ENCODE results near the gene DNASE1L3.

DNASE1L3 gene

GRCh38 chr3:58176827-58177489 lies 33.8 kb downstream of the DNASE1L3 start:
- DNase-seq: no peak

GRCh38 chr3:58176185-58176530 lies 34.6 kb downstream of the DNASE1L3 start:
- no peak for DNase-seq

- peak; percentile 22 for DNase-seq
Measured at GRCh38 chr3:58175437-58176184, 35.2 kb downstream of the DNASE1L3 start.

DNA sequence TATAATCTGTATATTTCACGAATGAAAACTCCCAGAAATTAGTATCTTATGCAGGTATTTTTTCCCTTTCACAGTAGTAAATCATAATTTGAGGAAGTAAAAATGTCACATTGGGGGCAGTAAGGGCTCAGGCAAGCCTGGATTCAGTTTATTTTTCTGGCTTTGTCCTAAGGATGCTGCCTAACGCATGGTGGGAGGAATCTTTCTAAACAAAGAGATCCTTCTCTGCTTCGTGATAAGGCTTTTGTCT lies 35.7 kb downstream of the DNASE1L3 start:
- no peak for DNase-seq

GRCh38 chr3:58173669-58174398 lies 36.9 kb downstream of the DNASE1L3 start:
- no peak for DNase-seq

GRCh38 chr3:58173029-58173668 lies 37.6 kb downstream of the DNASE1L3 start:
- DNase-seq: no peak

- no peak for DNase-seq
Measured at GRCh38 chr3:58171126-58171525, 39.6 kb downstream of the DNASE1L3 start.

GRCh38 chr3:58170376-58170775 lies 40.4 kb downstream of the DNASE1L3 start:
- no peak for DNase-seq

DNA sequence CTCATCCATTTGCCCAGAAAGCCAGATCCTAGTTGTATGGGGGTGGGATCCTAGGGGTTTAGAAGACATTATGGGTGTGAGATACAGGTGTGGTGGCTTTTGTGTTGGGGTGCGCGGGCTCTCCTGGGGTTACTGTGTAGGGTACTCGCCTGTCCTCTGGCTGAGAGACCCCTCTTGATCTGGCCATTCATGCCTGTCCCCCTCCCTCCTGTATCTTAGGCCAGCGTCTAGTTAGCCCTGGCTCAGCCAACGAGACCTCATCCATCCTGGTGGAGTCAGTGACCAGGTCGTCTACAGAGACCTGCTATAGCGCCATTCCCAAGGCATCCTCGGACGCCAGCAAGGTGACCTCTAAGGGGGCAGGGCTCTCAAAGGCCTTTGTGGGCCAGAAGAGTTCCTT lies 41.4 kb downstream of the DNASE1L3 start:
- DNase-seq: no peak

GRCh38 chr3:58168498-58168897 lies 42.3 kb downstream of the DNASE1L3 start:
- no peak for DNase-seq

- no peak for DNase-seq
Measured at GRCh38 chr3:58167431-58168351, 43.1 kb downstream of the DNASE1L3 start.

DNA sequence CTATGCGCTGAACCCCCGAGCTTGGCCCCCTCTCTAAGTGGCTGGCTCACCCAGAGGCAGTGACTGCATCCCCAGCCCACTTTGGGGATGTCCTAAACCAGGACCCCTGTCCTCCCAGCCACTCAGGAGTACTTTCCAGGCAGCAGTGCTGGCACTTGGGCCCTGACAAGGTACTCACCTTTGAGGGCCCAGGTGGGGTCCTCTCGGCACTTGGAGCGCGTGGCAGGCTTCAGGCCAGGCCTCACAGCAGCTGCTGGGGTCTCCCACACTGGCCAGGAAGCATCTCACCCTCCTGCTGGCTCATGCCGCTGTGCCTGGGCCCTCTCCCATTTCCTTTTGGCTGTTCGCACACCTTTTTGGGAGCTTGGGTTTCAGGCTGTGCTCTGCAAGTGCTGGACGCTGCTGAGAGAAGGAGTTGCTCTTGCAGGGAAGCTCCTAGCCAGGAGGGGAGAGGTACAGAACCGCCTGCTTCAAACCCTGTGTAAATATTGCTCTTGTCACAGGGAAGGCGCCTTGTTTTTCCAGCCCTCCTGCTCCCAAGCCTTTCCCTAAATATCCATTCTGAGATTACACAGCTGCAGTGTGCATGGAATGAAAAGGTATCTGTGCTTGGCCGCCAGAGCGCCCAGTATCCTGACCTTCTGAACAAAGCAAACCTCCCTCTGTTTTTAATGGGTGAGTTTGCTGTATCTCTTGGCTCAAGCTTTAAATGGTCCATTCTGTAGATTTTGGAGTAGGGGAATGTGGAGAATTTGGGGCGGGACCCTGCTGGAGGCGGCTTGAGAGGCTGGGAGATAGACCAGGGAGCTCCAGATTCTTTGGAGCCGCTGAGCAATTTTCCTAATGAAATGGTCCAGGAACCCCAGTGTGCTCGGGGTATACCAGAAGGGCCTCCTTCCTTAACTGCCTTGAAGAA lies 45.6 kb downstream of the DNASE1L3 start:
- no peak for DNase-seq

DNA sequence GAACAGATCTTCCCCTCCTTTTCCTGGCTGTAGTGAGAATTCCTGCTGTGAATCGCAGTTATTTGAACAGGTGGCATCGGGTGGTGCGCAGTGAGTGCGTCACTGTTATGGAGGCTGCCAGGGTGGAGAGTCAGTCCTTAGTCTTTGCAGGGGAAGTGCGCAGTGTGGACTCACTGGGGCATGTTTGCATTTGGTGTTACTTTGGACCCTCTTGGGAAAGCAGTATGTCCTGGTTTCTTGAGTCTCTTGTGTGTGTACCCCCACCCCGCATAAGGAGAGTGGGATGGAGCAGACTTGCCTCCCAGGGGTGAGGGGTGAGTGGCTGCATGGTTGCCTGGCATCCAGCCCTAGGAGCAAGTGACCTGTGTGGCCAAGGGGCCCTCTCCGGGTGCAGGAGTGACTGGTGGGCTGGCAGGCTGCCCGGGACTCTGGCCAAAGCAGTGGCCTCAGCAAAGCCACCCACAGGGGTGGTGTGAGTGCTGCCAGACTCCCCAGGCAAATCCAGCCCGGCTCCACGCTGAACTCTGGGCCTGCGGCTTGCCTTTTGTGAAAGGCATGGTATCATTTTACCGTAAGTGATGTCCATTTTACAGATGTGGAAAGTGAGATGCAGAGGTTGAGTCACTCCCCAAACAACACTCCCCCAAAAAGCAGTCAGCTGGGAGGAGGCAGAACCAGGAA lies 46.4 kb downstream of the DNASE1L3 start:
- no peak for DNase-seq

DNA sequence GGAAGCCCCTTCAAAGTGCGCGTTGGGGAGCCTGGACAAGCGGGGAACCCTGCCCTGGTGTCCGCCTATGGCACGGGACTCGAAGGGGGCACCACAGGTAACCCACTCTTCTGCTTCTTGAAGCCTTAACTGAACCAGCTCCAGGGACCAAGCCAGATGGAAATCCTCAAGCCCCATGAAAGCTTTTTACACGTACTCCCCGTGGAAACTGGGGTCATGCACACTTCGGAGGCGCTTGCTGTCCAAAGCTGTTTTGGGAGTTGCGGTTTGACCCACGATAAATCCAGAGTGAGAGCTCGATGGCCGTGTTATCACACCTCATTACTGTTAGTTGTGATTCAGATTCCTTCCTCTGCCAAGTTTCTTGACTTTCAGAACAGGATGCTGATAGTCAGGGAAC lies 47.5 kb downstream of the DNASE1L3 start:
- no peak for DNase-seq

- no peak for DNase-seq
Measured at GRCh38 chr3:58161435-58162398, 49.1 kb downstream of the DNASE1L3 start.

DNA sequence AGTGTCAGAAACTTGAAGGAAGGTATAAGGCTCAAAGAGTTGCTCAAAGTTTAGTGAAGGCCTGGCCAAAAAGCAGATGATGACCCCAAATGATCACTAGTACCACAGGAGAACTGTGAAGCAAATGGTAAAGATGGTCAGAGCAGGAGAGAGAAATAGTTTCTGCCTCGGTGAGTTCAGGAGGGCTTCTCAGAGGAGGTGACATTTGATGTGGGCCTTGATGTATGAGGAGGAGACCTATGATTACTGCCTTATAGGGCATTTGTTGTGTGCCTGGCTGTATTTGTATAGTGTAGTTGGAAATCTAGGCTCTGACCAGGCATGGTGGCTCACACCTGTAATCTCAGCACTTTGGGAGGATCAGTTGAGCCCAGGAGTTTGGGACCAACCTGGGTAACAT lies 50.4 kb downstream of the DNASE1L3 start:
- no peak for DNase-seq

GRCh38 chr3:58158442-58159153 lies 52.2 kb downstream of the DNASE1L3 start:
- no peak for DNase-seq

DNA sequence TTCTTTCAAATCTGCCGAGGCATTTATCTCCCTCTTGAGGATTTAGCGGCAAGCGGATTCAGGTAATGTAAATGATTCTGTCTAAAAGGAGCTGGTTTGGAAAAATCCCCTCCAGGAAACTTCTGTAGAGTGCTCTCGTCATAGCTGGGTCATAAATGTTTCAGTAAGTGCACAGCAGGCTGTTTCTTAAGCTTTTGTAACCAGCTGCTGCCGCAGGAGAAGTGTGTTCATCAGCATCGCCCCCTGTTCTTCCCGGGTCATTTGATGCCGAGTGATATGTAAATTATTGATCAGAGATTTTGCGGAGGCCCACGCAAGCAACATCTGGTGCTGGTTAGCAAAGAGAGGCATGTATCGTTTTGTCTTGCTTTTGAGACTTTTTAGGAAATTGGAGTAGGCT lies 53.1 kb downstream of the DNASE1L3 start:
- DNase-seq: no peak

- DNase-seq: no peak
Measured at GRCh38 chr3:58155838-58156237, 54.9 kb downstream of the DNASE1L3 start.

Data from cortex of kidney (tissue), 1 donor.